AG09309 (cell line): ENCODE measurements around the gene DSC3.

Experiments
- DNase-seq: peaks from one replicate; pipeline ENCODE4 v3.0.0-alpha.2; 2010; ENCODE audit warnings: low read depth
- H3K4me3 ChIP-seq: 2 replicates; pipeline ENCODE4 v1.5.1; 2011; ENCODE audit warnings: mild to moderate bottlenecking, low read depth, low read length, moderate library complexity; ENCODE audit not compliant: control insufficient read depth
- CTCF ChIP-seq: IDR thresholded peaks from 2 replicates; pipeline ENCODE4 v1.5.1; 2011; ENCODE audit warnings: mild to moderate bottlenecking, low read depth, low read length, inconsistent platforms; ENCODE audit not compliant: insufficient read depth, control insufficient read depth; ENCODE audit errors: missing control alignments

DSC3 gene

GRCh38 chr18:30999887-31000628 lies 42.5 kb downstream of the DSC3 start:
- no peak overlapping the region for H3K4me3 ChIP-seq
- DNase-seq: no peak
- no peak for TF ChIP-seq CTCF

GRCh38 chr18:30999186-30999585 lies 43.4 kb downstream of the DSC3 start:
- no peak for TF ChIP-seq CTCF
- H3K4me3 ChIP-seq: no peak overlapping the region
- DNase-seq: no peak

- no peak for TF ChIP-seq CTCF
- DNase-seq: no peak
- no peak overlapping the region for H3K4me3 ChIP-seq
These were observed 45.3 kb downstream of the DSC3 start for GRCh38 chr18:30997223-30997622.

GRCh38 chr18:30992231-30992630 lies 50.3 kb downstream of the DSC3 start:
- no peak for TF ChIP-seq CTCF
- H3K4me3 ChIP-seq: no peak overlapping the region
- no peak for DNase-seq

- DNase-seq: no peak
- TF ChIP-seq CTCF: no peak
- H3K4me3 ChIP-seq: no peak overlapping the region
These were observed 51.1 kb downstream of the DSC3 start for GRCh38 chr18:30991397-30991796.

- TF ChIP-seq CTCF: no peak
- H3K4me3 ChIP-seq: no peak overlapping the region
- no peak for DNase-seq
These were observed 53.4 kb downstream of the DSC3 start for GRCh38 chr18:30989141-30989540.
